Central memory CD4-positive, alpha-beta T cell (primary cell): ENCODE data around the gene GBGT1.
"Not testable (repeated sequence)": the region's sequence is repeated elsewhere in the genome, so short reads cannot be mapped to it uniquely, and the experiment has no call there.

ENCODE experiments used
- DNase-seq: peaks from one replicate; pipeline ENCODE4 v3.0.0; 2022

Gene GBGT1

GRCh38 chr9:133195029-133195428, 31.3 kb upstream of the GBGT1 start:
- no peak for DNase-seq

DNA sequence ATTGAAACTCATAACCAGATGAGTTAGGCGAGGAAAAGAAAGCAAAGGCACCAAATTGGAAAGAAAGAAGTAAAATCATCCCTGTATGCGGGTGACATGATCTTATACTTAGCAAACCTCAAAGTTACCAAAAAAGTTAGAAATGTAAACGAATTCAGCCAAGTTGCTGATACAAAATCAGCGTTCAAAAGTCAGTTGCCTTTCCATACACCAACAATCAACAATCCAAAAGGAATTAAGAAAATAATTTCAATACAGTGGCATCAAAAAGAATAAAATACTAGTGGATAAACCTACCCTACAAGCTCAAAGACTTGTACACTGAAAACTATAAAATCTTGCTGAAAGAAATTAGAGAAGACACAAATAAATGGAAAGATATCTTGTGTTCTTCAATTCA, 30.9 kb upstream of the GBGT1 start:
- no peak for DNase-seq

DNA sequence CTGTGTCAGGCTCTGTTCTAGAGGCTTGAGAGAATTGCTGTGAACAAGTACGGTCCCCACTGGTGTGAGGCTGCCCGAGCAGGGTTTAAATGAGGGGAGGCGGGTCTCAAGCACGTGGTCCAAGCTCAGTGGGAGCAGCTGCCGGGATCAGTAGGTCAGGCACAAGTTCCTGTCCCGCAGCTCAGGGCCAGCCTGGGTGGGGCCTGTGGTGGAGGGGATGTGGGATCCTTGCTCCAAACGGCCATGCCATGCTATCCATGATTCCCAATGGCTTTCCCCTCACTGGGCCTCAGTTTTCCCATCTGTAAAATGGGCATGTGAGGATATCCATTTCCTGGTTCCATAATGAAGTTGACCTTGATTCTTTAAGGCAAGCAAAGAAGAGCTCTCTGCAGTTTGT, 28.3 kb upstream of the GBGT1 start:
- DNase-seq = no peak

DNA sequence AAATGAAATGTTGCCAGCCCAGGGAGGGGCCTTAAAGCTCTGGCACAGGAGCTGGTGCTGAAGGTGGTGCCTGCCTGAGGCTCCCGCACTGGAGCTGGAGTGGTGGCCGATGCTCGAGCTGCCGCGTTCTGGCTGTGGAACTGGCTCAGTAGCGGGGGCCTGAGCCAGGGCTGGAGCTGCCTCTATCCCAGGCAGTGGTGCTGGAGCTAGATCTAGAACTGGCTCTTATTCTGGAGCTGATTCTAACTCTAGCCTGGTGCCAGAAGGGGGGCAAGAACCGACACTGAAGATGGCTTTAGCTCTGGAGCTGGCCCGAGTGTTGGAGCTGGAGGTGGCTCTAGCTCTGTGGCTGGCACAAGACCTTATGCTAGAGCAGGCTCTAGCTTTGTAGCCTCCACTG, 26.1 kb upstream of the GBGT1 start:
- DNase-seq = no peak

DNA sequence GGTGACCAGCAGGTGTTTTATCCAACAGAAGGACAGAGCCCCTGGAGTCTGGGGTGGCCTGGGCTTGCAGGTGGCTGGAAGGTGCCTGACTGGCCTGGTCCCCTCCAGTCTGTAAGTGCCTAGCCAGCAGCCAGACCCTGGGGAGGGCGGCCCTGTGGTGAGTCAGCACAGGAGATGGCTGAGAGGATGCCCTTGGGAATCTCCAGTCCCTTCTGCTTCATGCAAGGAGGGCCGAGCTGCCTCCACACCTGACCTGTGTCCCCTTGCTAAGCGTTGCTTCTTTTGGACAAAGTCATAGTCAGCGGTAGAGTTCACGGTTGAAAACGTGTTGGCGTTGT, 25.1 kb upstream of the GBGT1 start:
- DNase-seq = no peak

DNA sequence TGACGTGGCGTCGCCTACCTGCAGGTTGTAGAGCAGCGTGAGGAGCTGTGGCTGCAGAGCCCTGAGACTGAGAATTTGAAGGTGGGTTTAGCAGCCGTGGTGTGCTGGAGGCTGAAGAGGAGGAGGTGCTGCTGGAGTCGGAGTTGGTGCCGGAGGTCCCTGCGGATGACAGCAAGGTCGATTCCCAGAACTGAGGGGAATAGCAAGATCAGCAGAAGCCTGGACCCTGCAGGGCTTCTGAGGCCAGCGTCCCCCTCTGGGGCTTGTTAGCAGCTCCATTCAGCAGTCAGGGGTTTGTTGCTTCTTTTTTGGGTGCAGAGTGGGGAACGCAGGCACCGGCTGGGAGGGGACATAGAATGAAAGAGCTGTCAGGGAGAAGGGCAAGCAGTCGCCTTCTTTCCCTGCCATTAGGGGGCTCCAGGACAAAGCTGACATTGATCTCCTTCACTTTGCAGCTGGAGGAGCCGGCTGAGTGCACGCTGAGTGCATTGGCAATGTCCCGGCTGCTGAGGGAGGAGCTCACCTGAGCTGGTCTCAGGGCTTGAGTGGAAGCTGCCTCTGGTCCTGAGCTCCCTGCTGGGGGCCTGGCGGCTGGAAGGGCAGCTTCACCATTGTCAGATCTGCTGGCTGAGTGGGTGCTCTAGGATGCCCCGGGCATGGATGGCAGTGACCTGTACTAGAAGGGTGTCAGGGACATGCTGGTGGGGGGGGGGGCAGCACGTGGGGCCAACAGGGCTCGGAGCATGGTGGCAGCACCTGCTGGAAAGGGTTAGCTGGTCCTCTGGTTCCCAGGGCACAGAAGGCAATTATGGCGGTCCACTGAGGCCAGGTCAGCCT, 24.5 kb upstream of the GBGT1 start:
- no peak for DNase-seq

GRCh38 chr9:133187561-133188005, 23.9 kb upstream of the GBGT1 start:
- no peak for DNase-seq

GRCh38 chr9:133186736-133187135, 23.0 kb upstream of the GBGT1 start:
- DNase-seq = no peak

DNA sequence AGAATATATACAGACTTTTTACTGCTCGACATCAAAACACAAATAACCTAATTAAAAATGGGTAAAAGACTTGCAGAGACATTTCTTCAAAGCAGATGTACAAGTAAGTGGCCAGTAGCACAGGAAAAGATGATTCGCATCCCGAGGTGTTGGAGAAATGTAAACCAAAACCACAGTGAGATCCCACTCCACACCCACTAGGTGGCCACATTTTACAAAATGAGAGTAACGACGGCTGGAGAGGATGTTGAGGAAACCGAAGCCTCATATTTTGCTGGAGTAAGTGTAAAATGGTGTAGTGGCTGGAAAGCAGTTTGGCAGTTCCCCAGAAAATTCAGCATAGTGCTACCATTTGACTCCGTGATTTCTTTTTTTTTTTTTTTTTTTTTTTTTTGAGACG, 21.3 kb upstream of the GBGT1 start:
- peak; percentile 23 for DNase-seq

DNA sequence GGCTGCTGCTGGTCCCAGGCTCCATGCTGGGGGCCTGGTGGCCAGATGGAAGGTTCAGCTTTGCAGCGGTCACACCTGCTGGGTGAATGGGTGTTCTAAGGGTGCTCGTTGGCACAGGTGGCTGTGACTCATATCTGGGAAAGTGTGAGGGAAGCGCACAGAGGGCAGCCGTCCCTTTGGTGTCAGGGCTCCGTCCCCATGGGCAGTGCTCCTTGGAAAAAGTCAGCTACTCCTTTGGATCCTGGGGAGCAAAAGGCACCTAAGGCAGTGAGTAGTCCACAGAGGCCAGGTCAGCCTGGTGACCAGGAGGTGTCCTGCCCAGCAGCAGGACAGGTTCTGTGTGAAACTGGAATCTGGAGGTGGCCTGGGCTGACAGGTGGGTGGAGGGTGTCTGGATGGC, 18.4 kb upstream of the GBGT1 start:
- DNase-seq = no peak

- no peak for DNase-seq
These were observed 17.8 kb upstream of the GBGT1 start for GRCh38 chr9:133181561-133181960.

DNA sequence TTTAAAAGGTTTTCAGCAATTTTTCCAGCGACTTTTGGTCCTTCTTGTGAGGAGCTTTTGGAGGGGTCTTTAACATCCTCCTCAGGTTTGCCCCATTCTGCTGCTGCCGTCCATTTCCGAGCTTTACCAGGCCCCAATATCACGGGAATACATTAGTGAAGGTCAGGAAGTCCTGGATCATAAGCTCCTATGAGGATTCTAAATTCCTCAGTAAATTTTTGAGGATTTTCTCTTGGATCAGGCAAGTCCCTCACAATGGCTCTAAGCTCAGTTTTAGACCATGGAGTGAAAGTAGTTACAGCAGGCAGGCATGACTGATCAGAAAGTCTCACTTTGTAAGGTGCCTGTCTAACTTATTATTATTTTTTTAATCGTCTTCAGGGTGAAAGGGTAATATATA, 17.2 kb upstream of the GBGT1 start:
- DNase-seq = no peak

- DNase-seq = no peak
These were observed 9.3 kb upstream of the GBGT1 start for GRCh38 chr9:133173056-133173455.

GRCh38 chr9:133171161-133171961, 7.6 kb upstream of the GBGT1 start:
- no peak for DNase-seq

GRCh38 chr9:133170716-133171115, 7.0 kb upstream of the GBGT1 start:
- no peak for DNase-seq

DNA sequence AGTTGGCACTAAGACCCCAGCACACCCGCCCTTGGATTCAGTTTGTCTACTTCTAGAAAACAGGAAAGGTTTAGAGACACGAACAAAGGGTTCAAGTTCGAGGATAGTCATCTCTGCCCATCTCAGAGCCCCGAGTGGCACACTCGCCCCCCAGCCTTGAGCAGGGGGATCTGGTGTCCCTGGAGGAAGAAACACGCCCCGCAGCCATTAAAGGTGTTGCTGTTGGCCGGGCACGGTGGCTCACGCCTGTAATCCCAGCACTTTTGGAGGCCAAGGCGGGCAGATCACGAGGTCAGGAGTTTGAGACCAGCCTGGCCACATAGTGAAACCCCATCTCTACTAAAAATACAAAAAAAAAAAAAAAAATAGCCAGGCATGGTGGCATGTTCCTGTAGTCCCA, 6.0 kb upstream of the GBGT1 start:
- DNase-seq = not testable (repeated sequence)

- no peak for DNase-seq
These were observed 5.4 kb upstream of the GBGT1 start for GRCh38 chr9:133169102-133169501.

- no peak for DNase-seq
These were observed 4.7 kb upstream of the GBGT1 start for GRCh38 chr9:133168432-133168831.

- DNase-seq = no peak
These were observed 4.1 kb upstream of the GBGT1 start for GRCh38 chr9:133167769-133168168.

- DNase-seq = no peak
These were observed 3.5 kb upstream of the GBGT1 start for GRCh38 chr9:133167096-133167730.

DNA sequence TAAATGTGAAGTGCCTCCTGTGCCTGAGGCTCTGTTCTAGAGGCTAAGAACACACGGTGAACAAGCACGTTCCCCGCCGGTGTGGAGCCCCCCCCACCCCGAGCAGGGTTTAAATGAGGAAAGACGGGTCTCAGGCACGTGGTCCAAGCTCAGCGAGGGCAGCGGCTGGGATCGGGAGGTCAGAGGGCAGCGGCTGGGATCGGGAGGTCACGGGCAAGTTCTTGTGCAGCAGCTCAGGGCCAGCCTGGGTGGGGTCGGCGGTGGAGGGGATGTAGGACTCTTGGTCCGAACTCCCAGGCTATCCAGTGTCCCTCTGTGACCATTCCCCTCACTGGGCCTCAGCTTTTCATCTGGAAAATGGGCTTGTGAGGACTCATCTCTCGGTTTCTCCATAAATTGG, 2.7 kb upstream of the GBGT1 start:
- no peak for DNase-seq

DNA sequence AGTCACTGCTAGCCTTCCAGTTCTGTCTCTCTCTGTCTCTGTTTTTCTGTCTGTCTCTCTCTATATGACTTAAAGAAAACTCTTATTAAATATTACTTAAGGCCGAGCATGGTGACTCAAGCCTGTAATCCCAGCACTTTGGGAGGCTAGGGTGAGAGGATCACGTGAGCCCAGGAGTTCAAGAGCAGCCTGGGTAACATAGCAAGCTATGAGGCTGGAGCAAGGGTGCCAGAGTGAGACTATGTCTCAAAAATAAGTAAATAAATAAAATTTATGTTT, 1.7 kb upstream of the GBGT1 start:
- no peak for DNase-seq

DNA sequence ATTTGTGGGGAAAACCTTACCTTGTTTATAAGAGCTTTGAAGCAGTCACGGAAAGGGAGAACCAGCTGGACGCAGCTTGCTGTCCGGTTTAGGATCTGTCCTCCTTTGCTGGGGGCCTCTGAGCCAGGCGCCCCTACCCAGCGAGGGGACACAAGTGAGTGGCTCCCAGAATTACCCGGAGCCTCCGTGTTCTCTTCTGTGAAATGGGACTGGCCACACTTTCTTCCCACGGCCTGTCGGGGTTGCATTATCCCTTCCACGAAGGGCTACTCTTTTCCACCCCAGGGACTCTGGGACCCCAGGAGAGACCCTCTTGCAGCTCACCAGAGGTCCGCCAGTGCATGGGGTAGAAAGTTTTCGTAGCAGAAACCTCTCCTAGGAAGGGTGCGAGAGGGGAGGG, 477 bp upstream of the GBGT1 start:
- no peak for DNase-seq

DNA sequence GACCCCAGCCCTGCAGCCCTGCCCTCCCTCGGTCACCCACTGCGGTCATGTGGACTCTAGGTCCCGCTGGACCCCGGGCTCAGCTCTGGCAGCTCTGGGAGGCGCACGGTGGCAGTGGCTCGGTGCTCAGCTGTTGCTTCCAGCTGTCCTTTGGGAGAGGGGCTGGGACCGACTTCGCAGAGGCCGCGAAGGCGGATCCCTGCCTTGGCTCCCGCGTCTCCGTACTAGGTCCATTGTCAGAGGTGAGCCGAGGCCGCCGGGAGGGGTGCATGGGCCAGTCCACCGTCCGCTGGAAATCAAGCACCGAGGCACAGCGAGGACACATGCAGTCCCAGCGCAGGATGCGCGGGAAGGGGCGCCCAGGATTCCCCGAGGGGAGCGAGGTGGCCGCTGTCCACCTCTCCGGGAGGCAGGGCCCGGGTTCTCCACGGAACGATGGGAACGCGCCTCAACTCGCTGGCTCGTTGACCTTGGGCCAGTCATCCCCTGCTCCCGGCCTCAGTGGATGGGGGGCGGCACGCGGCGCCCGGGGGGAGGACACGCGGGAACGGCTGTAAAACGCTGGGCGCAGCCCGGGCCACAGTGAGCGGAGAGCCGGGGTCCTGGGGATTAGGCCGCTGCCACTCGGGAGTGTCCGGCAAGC, 732 bp downstream of the GBGT1 start:
- DNase-seq = no peak
